OCI-LY1 (cell line): Measurements from ENCODE around the gene SLC25A51.

ENCODE experiments used
- H2AFZ ChIP-seq: fragments of 200-600 bp; sonication (generic), shearing (Covaris generic); 2 replicates; pipeline ENCODE4 v1.6.0; 2014; ENCODE audit warnings: antibody characterized with exemption, mild to moderate bottlenecking, low read length
- H3F3A ChIP-seq: fragments of 200-600 bp; sonication (generic), shearing (Covaris generic); 2 replicates; pipeline ENCODE4 v1.6.0; 2014; ENCODE audit warnings: mild to moderate bottlenecking, antibody characterized with exemption, low read length, moderate library complexity; ENCODE audit not compliant: insufficient read depth
- H3K27ac ChIP-seq: fragments of 200-600 bp; sonication (generic); 2 replicates; pipeline ENCODE4 v1.5.1; 2014; ENCODE audit warnings: low read length, mixed run types, mild to moderate bottlenecking, low read depth; ENCODE audit not compliant: poor library complexity, severe bottlenecking
- H3K27me3 ChIP-seq: fragments of 200-600 bp; sonication (generic); 2 replicates; pipeline ENCODE4 v1.6.0; 2014; ENCODE audit warnings: antibody characterized with exemption, mild to moderate bottlenecking, low read length, moderate library complexity; ENCODE audit not compliant: insufficient read depth
- H3K36me3 ChIP-seq: fragments of 200-600 bp; sonication (generic); 2 replicates; pipeline ENCODE4 v1.6.1; 2014; ENCODE audit warnings: mild to moderate bottlenecking, antibody characterized with exemption, low read length, moderate library complexity, mixed read lengths; ENCODE audit not compliant: insufficient read depth
- H3K4me1 ChIP-seq: fragments of 200-600 bp; sonication (generic); 2 replicates; pipeline ENCODE4 v1.5.1; 2014; ENCODE audit warnings: mild to moderate bottlenecking, low read length, moderate library complexity; ENCODE audit not compliant: insufficient read depth, severe bottlenecking
- H3K4me2 ChIP-seq: fragments of 200-600 bp; sonication (generic), shearing (Covaris generic); 2 replicates; pipeline ENCODE4 v1.6.1; 2014; ENCODE audit warnings: low read length
- H3K4me3 ChIP-seq: fragments of 200-600 bp; sonication (generic); 2 replicates; pipeline ENCODE4 v1.5.1; 2014; ENCODE audit warnings: low read length, low read depth, mild to moderate bottlenecking, mixed read lengths; ENCODE audit not compliant: poor library complexity, severe bottlenecking
- H3K79me2 ChIP-seq: fragments of 200-600 bp; shearing (Covaris generic); 2 replicates; pipeline ENCODE4 v1.6.1; 2016; ENCODE audit warnings: mixed run types, low read length, mixed read lengths; ENCODE audit not compliant: insufficient read depth
- H3K9ac ChIP-seq: fragments of 200-600 bp; sonication (generic), shearing (Covaris generic); 2 replicates; pipeline ENCODE4 v1.6.1; 2014; ENCODE audit warnings: mild to moderate bottlenecking, low read length, mixed read lengths
- H3K9me2 ChIP-seq: fragments of 200-600 bp; sonication (generic), shearing (Covaris generic); 2 replicates; pipeline ENCODE4 v1.6.1; 2014; ENCODE audit warnings: low read depth, mild to moderate bottlenecking, low read length, mixed read lengths
- H3K9me3 ChIP-seq: fragments of 200-600 bp; shearing (Covaris generic); 2 replicates; pipeline ENCODE4 v1.6.1; 2014; ENCODE audit warnings: low read length, mixed read lengths
- H4K20me1 ChIP-seq: fragments of 200-600 bp; sonication (generic), shearing (Covaris generic); 2 replicates; pipeline ENCODE4 v1.6.0; 2016; ENCODE audit warnings: mild to moderate bottlenecking, low read length; ENCODE audit not compliant: insufficient read depth
- EZH2 ChIP-seq: fragments of 200-600 bp; sonication (generic), shearing (Covaris generic); IDR thresholded peaks from 2 replicates; pipeline ENCODE4 v1.8.0; 2017; ENCODE audit warnings: borderline replicate concordance, mixed run types, mild to moderate bottlenecking, antibody characterized with exemption, low read length, moderate library complexity, mixed read lengths
- TF ChIP-seq, protein P1 (sequence below): fragments of 200-600 bp; sonication (generic), shearing (Covaris generic); IDR thresholded peaks from 2 replicates; pipeline ENCODE4 v1.5.1; 2017; ENCODE audit warnings: mild to moderate bottlenecking, antibody characterized with exemption, low read length, moderate library complexity, mixed read lengths

Gene SLC25A51

DNA sequence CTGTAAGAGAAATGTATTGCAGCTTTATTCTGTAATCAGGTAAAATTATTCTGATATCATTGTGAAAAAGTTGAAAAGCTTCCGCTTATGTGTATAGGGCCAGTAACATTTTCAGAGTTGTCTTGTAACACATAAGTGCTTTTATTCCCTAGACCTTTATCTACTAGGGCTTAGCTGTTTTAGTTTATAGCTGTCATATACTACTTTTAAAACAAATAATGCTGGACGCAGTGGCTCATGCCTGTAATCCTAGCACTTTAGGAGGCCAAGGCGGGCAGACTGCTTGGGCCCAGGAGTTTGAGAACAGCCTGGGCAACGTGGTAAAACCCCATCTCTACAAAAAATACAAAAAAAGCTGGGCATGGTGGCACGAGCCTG is 33.1 kb downstream of the SLC25A51 start:
- Histone ChIP-seq H3K9me3 (no peaks in the 10 kb centered on the region), H3F3A (no peaks in the 10 kb centered on the region), H2AFZ (no peak overlapping the region), H3K27me3 (no peaks in the 10 kb centered on the region), H3K79me2 (no peaks in the 10 kb centered on the region), H3K4me1 (no peaks in the 10 kb centered on the region), H3K27ac (no peak overlapping the region), H3K9me2 (no peaks in the 10 kb centered on the region), H4K20me1 (no peaks in the 10 kb centered on the region), H3K4me2 (no peak overlapping the region), H3K36me3 (no peaks in the 10 kb centered on the region), H3K9ac (no peak overlapping the region), H3K4me3 (no peak overlapping the region)
- TF ChIP-seq, protein P1, sequence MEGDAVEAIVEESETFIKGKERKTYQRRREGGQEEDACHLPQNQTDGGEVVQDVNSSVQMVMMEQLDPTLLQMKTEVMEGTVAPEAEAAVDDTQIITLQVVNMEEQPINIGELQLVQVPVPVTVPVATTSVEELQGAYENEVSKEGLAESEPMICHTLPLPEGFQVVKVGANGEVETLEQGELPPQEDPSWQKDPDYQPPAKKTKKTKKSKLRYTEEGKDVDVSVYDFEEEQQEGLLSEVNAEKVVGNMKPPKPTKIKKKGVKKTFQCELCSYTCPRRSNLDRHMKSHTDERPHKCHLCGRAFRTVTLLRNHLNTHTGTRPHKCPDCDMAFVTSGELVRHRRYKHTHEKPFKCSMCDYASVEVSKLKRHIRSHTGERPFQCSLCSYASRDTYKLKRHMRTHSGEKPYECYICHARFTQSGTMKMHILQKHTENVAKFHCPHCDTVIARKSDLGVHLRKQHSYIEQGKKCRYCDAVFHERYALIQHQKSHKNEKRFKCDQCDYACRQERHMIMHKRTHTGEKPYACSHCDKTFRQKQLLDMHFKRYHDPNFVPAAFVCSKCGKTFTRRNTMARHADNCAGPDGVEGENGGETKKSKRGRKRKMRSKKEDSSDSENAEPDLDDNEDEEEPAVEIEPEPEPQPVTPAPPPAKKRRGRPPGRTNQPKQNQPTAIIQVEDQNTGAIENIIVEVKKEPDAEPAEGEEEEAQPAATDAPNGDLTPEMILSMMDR = no peak
- no peak for TF ChIP-seq EZH2

DNA sequence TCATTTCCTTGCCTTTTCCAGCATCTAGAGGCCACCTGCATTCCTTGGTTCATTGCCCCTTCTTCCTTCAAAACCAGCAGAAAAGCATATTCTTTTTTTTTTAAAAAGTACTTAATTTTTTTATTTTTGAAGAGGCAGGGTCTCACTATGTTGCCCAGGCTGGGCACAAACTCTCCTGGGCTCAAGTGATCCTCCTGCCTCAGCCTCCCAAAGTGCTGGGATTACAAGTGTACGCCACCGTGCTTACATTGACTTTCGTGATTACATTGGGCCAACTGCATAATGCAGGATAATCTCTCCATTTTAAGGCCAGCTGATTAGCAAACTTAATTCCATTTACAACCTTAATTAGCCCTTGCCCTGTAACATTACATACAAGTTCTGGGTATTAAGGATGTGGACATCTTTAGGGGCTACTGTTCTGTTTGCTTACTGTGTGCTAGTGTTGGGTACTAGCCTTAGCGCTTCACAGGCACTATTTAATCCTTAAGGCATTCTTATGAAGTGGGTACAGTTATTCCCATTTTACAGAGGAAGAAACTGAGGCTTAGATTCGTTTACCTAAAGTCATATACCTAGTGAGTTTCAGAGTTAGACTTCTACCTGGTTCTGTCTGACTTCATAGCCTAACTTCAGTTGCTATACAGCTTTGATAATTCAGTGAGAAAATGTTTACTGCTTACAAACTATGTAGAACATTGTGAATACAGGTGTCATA is 33.7 kb downstream of the SLC25A51 start:
- Histone ChIP-seq H3K27ac (no peak overlapping the region), H3K4me2 (no peak overlapping the region), H3K79me2 (no peaks in the 10 kb centered on the region), H3K4me3 (no peak overlapping the region), H4K20me1 (no peaks in the 10 kb centered on the region), H3F3A (no peaks in the 10 kb centered on the region), H3K9me3 (no peaks in the 10 kb centered on the region), H3K36me3 (no peaks in the 10 kb centered on the region), H3K9ac (no peak overlapping the region), H3K27me3 (no peaks in the 10 kb centered on the region), H3K4me1 (no peaks in the 10 kb centered on the region), H3K9me2 (no peaks in the 10 kb centered on the region), H2AFZ (no peak overlapping the region)
- no peak for TF ChIP-seq EZH2
- TF ChIP-seq, protein P1 = no peak

DNA sequence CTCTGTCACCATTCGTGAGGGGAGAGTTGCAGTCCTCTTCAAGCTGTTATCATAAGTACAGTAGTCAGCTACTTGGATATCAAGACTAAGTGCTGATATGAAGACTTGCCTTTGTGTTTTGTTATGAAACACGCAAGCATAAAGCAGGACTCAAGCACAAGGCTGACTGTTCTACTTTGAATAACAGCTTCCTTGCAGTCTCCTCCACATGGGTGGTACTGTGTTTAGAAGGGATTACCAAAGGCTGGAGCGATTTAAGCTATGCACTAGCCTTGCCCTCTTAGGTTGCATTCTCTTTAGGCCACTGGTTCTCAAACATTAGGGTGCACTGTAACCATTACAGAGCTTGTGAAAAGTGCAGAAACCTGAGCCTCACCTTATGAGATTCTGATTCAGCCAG is 41.4 kb downstream of the SLC25A51 start:
- Histone ChIP-seq H2AFZ (no peak overlapping the region), H3K36me3 (peaks cover 30% of the 10 kb centered on the region; the same call in 1 of the 2 replicates), H4K20me1 (no peaks in the 10 kb centered on the region), H3F3A (no peaks in the 10 kb centered on the region), H3K9ac (no peak overlapping the region), H3K4me1 (no peaks in the 10 kb centered on the region), H3K27me3 (no peaks in the 10 kb centered on the region), H3K4me3 (no peak overlapping the region), H3K9me3 (no peaks in the 10 kb centered on the region), H3K4me2 (no peak overlapping the region), H3K27ac (no peak overlapping the region), H3K79me2 (no peaks in the 10 kb centered on the region), H3K9me2 (no peaks in the 10 kb centered on the region)
- TF ChIP-seq, protein P1 = no peak
- no peak for TF ChIP-seq EZH2
